ENCODE measurements around the gene UBE2QL1. TPM values are rescaled to one million over a fixed set of nuclear protein-coding genes. Genes with fewer than 3 reads are reported as not detected.

Gene UBE2QL1
- total and polyA plus RNA-seq, 2 of the 8 experiments (the other 6 are each of a cell fraction or from before 2014, with no cell fraction given): 0.43 to 0.65 TPM

GRCh38 chr5:6408260-6408596 is 40.4 kb upstream of the UBE2QL1 start:
- TF ChIP-seq E2F6 (IDR thresholded peaks at IDR 0.05) (no peak), SAP30 (IDR thresholded peaks at IDR 0.05; ENCODE audit: insufficient read depth, insufficient replicate concordance, low read length) (no peak), NANOG (IDR thresholded peaks at IDR 0.05; ENCODE audit: insufficient read depth, low read depth, low read length, poor library complexity, severe bottlenecking) (no peak), BACH1 (IDR thresholded peaks at IDR 0.05; ENCODE audit: low read length) (no peak), EGR1 (IDR thresholded peaks at IDR 0.05; ENCODE audit: borderline replicate concordance, low read depth, low read length) (no peak), POLR2AphosphoS5 (IDR thresholded peaks at IDR 0.05; ENCODE audit: low read depth, low read length) (no peak), TAF1 (IDR thresholded peaks at IDR 0.05; ENCODE audit: low read depth, low read length) (no peak), SUZ12 (IDR thresholded peaks at IDR 0.05; ENCODE audit: low read length) (no peak), ATF2 (IDR thresholded peaks at IDR 0.05; ENCODE audit: low read length) (no peak), RXRA (IDR thresholded peaks at IDR 0.05; ENCODE audit: insufficient read depth, low read depth, low read length) (no peak), ATF3 (IDR thresholded peaks at IDR 0.05; ENCODE audit: insufficient read depth, low read depth, low read length) (no peak), PHF8 (conservative IDR thresholded peaks at IDR 0.05; ENCODE audit: low read depth, low read length) (no peak)
- Histone ChIP-seq H3K18ac (ENCODE audit: extremely low read depth, low read length) (no peak overlapping the region), H2BK15ac (ENCODE audit: low read length) (no peak overlapping the region), H3K79me2 (ENCODE audit: control insufficient read depth in 1 of 2, insufficient read depth in 2 of 2, low read length in 2 of 2) (no peaks in the 10 kb centered on the region), H2AK5ac (ENCODE audit: low read depth, low read length) (no peak overlapping the region), H4K8ac (ENCODE audit: extremely low read depth, insufficient read depth, low read length) (no peak overlapping the region), H3K56ac (replicated peaks; ENCODE audit: insufficient read length, low read depth, low read length) (no peak overlapping the region), H4K5ac (ENCODE audit: insufficient read length, low read depth, low read length) (no peak overlapping the region), H2BK5ac (ENCODE audit: low read depth, low read length) (no peak overlapping the region), H3K27ac (ENCODE audit: low read depth, low read length) (no peak overlapping the region), H4K91ac (replicated peaks; ENCODE audit: insufficient read length, low read length) (no peak overlapping the region), H3K4me2 (ENCODE audit: insufficient read depth in 1 of 2, low read depth in 2 of 2, low read length in 2 of 2) (no peak overlapping the region), H3K23me2 (ENCODE audit: low read depth, low read length) (no peaks in the 10 kb centered on the region), H3K36me3 (ENCODE audit: control insufficient read depth in 2 of 4, insufficient read depth in 4 of 4, low read length in 3 of 4) (no peaks in the 10 kb centered on the region), H2BK12ac (ENCODE audit: low read depth, low read length) (no peak overlapping the region), H3K14ac (ENCODE audit: insufficient read length) (no peak overlapping the region), H2BK120ac (replicated peaks; ENCODE audit: low read depth, low read length) (no peak overlapping the region), H3K23ac (ENCODE audit: insufficient read length) (no peak overlapping the region), H3K4me3 (ENCODE audit: extremely low read depth in 1 of 4, insufficient read depth in 2 of 4, low read depth in 3 of 4, low read length in 4 of 4) (no peak overlapping the region), H4K20me1 (replicated peaks in 1 of 2; ENCODE audit: control insufficient read depth in 1 of 2, insufficient read depth in 2 of 2, low read length in 2 of 2) (no peaks in the 10 kb centered on the region), H3K79me1 (ENCODE audit: low read depth, low read length) (no peaks in the 10 kb centered on the region), H3K9me3 (ENCODE audit: insufficient read depth in 2 of 2, low read depth in 1 of 2, low read length in 1 of 2) (no peaks in the 10 kb centered on the region), H3K4ac (replicated peaks; ENCODE audit: insufficient read length, low read depth, low read length) (no peak overlapping the region), H3K27me3 (replicated peaks in 1 of 4; ENCODE audit: control insufficient read depth in 3 of 4, extremely low read depth in 1 of 4, insufficient read depth in 3 of 4, low read length in 3 of 4) (peaks cover 0 to 1% (median 0%) of the 10 kb centered on the region in 4 experiments; a peak in 1 of 7 replicates), H3K4me1 (replicated peaks in 1 of 4; ENCODE audit: control insufficient read depth in 3 of 4, insufficient read depth in 4 of 4, low read length in 3 of 4) (no peaks in the 10 kb centered on the region), H2AFZ (ENCODE audit: low read length) (no peak overlapping the region), H3K9ac (replicated peaks in 1 of 4; ENCODE audit: extremely low read depth in 1 of 4, low read depth in 3 of 4, low read length in 3 of 4) (no peak overlapping the region), H2BK20ac (ENCODE audit: low read length) (no peak overlapping the region)
- FAIRE-seq (no peak), DNase-seq (ENCODE audit: low read depth in 1 of 2, low spot score in 2 of 2) (no peak)
- ChIA-PET POLR2A (ENCODE audit: partially characterized antibody) (interaction anchor here (0.6 kb wide), 1 partner anchor 39 kb away, joined by 3 read pairs; no protein-coding TSS in a partner anchor), CTCF (ENCODE audit: partially characterized antibody) (no interaction called here)
- 97% methylated on average over 5 of the region's 5 CpGs; no CpG with 5 or more reads in 1 of the 2 experiments for WGBS, 2 experiments (ENCODE audit: extremely low coverage in 1 of 2, insufficient coverage in 1 of 2, insufficient read length in 1 of 2, insufficient replicate concordance in 2 of 2, low coverage in 1 of 2, low lambda C conversion rate in 2 of 2, missing lambda C conversion rate in 1 of 2)

All from H1 (cell line).